Activated CD8-positive, alpha-beta T cell treated with anti-CD3 and anti-CD28 coated beads for 36 hours (primary cell): ENCODE measurements around the gene SPATA25. TPM values are rescaled to one million over a fixed set of nuclear protein-coding genes. Genes with fewer than 3 reads are reported as not detected.
A peak's percentile ranks its signal among the peaks of the same experiment; 100 is the strongest.

ENCODE experiments used
- ATAC-seq: fragments of 200-7000 bp; cut with Tn5 transposase; one replicate; pipeline ENCODE4 v1.10.0; 2021; ENCODE audit warnings: mild to moderate bottlenecking, moderate library complexity
- CTCF ChIA-PET: fragments of 350-600 bp; sonication (Branson Sonifier 250); formaldehyde crosslinking; loops from one replicate; lab custom pipeline; 2021; ENCODE audit warnings: antibody characterized with exemption; lab: Charles Lee
- POLR2A ChIA-PET: fragments of 350-600 bp; sonication (Branson Sonifier 250); formaldehyde crosslinking; loops from one replicate; lab custom pipeline; 2021; ENCODE audit warnings: antibody characterized with exemption; lab: Charles Lee
- DNase-seq: peaks from one replicate; pipeline ENCODE4 v3.0.0-alpha.2; 2020
- H3K27ac Mint-ChIP-seq: one replicate; pipeline ENCODE4 v1.8.0; 2021; ENCODE audit warnings: mild to moderate bottlenecking, mixed read lengths
- H3K27me3 Mint-ChIP-seq: one replicate; pipeline ENCODE4 v1.8.0; 2021; ENCODE audit warnings: mixed read lengths
- H3K36me3 Mint-ChIP-seq: one replicate; pipeline ENCODE4 v1.8.0; 2021; ENCODE audit warnings: low read depth, mixed read lengths
- H3K4me1 Mint-ChIP-seq: one replicate; pipeline ENCODE4 v1.8.0; 2021; ENCODE audit warnings: low read depth, mixed read lengths
- H3K4me3 Mint-ChIP-seq: one replicate; pipeline ENCODE4 v1.8.0; 2021; ENCODE audit warnings: mild to moderate bottlenecking, moderate library complexity, mixed read lengths
- H3K9me3 Mint-ChIP-seq: one replicate; pipeline ENCODE4 v1.8.0; 2021; ENCODE audit warnings: mixed read lengths
- intact Hi-C: fragments of 100-400 bp; cut with micrococcal nuclease; formaldehyde crosslinking; loops from one replicate; pipeline ENCODE4 v1.10.0; 2022
- total RNA-seq, 2 experiments: library from RNA; stranded (reverse); gene quantifications; one replicate each; pipeline ENCODE4 v1.2.3, GENCODE V29; 2021
- TF ChIP-seq, protein P1 (sequence below): fragments of 200-600 bp; IDR thresholded peaks from one replicate; pipeline ENCODE4 v1.8.0; 2022; ENCODE audit warnings: antibody characterized with exemption, mild to moderate bottlenecking

The SPATA25 gene
- total RNA-seq, 2 experiments from 2014 or later = 0.58 to 0.74 TPM

- Mint-ChIP-seq H3K4me1 (peaks cover 17% of the 10 kb centered on the region), H3K4me3 (no peak overlapping the region), H3K36me3 (no peaks in the 10 kb centered on the region), H3K9me3 (no peaks in the 10 kb centered on the region), H3K27me3 (peaks cover 14% of the 10 kb centered on the region), H3K27ac (no peak overlapping the region)
- ATAC-seq (no peak), DNase-seq (no peak)
- intact Hi-C loops = no loop called here
- CTCF ChIA-PET = no interaction called here
- TF ChIP-seq, protein P1, sequence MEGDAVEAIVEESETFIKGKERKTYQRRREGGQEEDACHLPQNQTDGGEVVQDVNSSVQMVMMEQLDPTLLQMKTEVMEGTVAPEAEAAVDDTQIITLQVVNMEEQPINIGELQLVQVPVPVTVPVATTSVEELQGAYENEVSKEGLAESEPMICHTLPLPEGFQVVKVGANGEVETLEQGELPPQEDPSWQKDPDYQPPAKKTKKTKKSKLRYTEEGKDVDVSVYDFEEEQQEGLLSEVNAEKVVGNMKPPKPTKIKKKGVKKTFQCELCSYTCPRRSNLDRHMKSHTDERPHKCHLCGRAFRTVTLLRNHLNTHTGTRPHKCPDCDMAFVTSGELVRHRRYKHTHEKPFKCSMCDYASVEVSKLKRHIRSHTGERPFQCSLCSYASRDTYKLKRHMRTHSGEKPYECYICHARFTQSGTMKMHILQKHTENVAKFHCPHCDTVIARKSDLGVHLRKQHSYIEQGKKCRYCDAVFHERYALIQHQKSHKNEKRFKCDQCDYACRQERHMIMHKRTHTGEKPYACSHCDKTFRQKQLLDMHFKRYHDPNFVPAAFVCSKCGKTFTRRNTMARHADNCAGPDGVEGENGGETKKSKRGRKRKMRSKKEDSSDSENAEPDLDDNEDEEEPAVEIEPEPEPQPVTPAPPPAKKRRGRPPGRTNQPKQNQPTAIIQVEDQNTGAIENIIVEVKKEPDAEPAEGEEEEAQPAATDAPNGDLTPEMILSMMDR = no peak
- POLR2A ChIA-PET = no interaction called here
These were observed 25.7 kb upstream of the SPATA25 start for GRCh38 chr20:45913116-45913515.

DNA sequence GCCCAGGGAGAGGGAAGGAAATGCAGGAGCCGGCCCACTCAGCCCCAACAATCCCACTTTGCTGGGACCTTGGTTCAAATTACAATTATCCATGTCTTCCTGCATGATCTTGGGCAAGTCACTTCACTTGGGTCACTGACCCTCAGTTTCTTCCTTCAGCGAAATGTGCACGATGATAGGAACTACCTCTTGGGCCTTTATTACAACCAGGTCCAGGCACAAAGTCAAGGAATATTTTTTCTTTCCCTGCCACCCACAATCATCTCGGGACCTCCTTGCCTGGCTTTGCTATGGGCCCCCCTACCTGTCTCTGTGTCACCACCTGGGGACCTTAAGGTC, 24.9 kb upstream of the SPATA25 start:
- H3K4me1 Mint-ChIP-seq = peaks cover 17% of the 10 kb centered on the region
- no peaks in the 10 kb centered on the region for H3K36me3 Mint-ChIP-seq
- no peak overlapping the region for H3K27ac Mint-ChIP-seq
- H3K27me3 Mint-ChIP-seq = peaks cover 11% of the 10 kb centered on the region
- no peak for ATAC-seq
- peak overlapping the region; percentile 86 for H3K4me3 Mint-ChIP-seq
- CTCF ChIA-PET = no interaction called here
- DNase-seq = no peak
- intact Hi-C loops = no loop called here
- H3K9me3 Mint-ChIP-seq = no peaks in the 10 kb centered on the region
- TF ChIP-seq, protein P1 = no peak
- POLR2A ChIA-PET = interaction anchor here (1.3 to 4.4 kb wide), 2 partner anchors 22 to 99 kb away, joined by 4 to 35 read pairs; partner anchors contain the start of genes PCIF1 and UBE2C

DNA sequence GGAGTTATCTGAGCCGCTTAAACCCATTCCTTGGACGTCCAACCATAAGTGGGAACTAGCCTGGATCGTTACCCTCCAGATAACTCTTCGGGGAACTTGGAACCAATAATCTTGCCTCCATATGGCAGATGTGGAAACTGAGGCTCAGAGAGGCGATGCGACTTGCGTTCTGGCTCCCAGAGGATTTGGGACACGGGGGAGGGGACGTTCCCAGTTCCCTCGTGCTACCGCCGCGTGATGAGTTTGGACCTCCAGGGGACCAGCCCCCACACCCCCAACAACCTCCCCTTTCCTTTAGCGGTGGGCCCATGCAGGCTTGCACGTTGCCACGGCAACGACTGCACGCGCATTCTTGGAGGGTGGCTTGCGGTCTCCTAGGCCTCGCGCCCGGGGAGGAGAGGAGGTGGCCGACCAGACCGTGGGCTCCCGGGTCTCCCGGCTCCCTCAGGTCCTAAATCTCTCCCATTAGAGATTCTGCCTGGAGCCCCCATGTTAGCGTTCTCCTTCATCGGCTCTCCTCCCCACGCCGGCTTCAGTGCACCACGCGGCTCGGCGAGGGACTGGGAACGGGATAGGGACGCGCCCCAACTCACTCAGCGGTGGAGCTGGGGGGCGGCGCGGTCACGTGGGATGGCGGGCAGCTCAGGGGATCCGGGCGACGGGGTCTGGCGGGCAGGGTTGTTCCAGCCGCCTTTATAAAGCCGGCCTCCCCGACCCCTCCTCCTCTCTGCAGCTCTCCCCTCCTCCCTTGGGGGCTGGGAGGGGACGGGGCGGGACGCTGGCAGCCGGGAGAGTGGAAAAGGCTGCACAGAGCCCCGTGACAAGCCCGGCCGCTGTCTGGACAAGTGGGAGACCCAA, 24.3 kb upstream of the SPATA25 start, which contains the start of gene PLTP:
Gene PLTP, minus strand, starts transcription at position 670 of the 858 bp plus-strand sequence. CDS start 703 bp downstream, outside the sequence.
- Mint-ChIP-seq H3K9me3 (no peaks in the 10 kb centered on the region), H3K27me3 (peaks cover 8% of the 10 kb centered on the region), H3K36me3 (no peaks in the 10 kb centered on the region), H3K27ac (peak within 1 kb of the TSS; percentile 79), H3K4me1 (peaks cover 17% of the 10 kb centered on the region), H3K4me3 (peak within 1 kb of the TSS; percentile 86)
- ChIA-PET POLR2A (interaction anchor here (0.7 to 4.4 kb wide), 7 partner anchors 10 to 99 kb away, joined by 3 to 35 read pairs (median 4); partner anchors contain the start of genes PCIF1, UBE2C and ZSWIM1), CTCF (interaction anchor here (0.7 kb wide), 1 partner anchor 53 kb away, joined by 3 read pairs; no protein-coding TSS in a partner anchor)
- DNase-seq (peak; percentile 60), ATAC-seq (no peak)
- TF ChIP-seq, protein P1 = no peak
- intact Hi-C loops = no loop called here

DNA sequence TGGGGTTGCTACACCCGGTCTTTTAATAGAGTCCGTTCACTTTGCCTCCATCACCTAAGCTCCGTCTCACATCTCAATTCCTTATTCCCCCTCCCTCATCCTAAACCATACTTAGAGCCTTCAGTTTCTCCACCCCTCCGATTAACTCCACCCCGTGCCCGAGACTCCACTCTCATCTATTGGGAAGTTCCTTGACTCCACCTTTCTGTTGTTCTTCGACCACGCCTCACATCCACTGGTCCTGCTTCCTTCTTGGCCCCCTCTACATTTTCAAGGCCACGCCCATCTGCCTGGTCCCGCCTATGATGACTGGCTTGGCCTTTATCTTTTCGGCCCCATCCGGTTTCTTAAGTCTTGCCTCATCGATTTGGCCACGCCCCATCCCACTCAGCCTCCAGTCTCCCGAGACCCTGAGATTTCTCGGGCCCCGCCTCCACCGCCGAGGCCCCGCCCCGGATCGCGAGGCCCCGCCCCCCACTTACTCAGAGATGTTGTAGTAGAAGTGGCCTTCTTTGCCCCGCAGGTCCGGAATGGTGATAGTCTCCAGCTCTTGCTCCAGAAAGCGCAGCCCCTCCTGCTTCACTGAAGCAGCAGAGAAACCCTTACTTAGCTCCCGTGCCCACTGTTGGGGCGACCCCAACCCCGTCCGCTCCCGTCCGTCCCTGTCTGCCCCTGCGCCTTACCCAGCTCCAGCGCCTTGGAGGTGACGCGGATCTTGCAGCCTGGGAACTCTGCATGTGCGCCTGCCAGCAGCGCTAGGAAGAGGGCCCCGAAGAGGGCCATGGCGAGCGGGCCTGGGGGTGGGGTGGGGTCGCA, 23.5 kb upstream of the SPATA25 start:
- no peaks in the 10 kb centered on the region for H3K9me3 Mint-ChIP-seq
- peak overlapping the region; percentile 79 for H3K27ac Mint-ChIP-seq
- H3K27me3 Mint-ChIP-seq = peaks cover 8% of the 10 kb centered on the region
- TF ChIP-seq, protein P1 = no peak
- no peaks in the 10 kb centered on the region for H3K36me3 Mint-ChIP-seq
- ChIA-PET CTCF (interaction anchor here (0.7 to 1.9 kb wide), 2 partner anchors 52 to 59 kb away, joined by 3 to 7 read pairs; no protein-coding TSS in a partner anchor), POLR2A (interaction anchor here (0.7 to 4.4 kb wide), 12 partner anchors 9 to 98 kb away, joined by 3 to 35 read pairs (median 4); partner anchors contain the start of genes CTSA, NEURL2, PCIF1 and UBE2C)
- H3K4me1 Mint-ChIP-seq = peaks cover 17% of the 10 kb centered on the region
- ATAC-seq = peak; percentile 96
- intact Hi-C loops = no loop called here
- peak; percentile 100 for DNase-seq
- H3K4me3 Mint-ChIP-seq = peak overlapping the region; percentile 86
